Panc1 (cell line): ENCODE measurements around the gene POU4F3.

Experiments used
- POLR2AphosphoS5 ChIP-seq: IDR thresholded peaks from 2 replicates; pipeline ENCODE4 v1.6.1; 2012; ENCODE audit warnings: mild to moderate bottlenecking, low read depth, low read length, moderate library complexity
- SIN3A ChIP-seq: IDR thresholded peaks from 2 replicates; pipeline ENCODE4 v1.6.1; 2012; ENCODE audit warnings: low read depth, mild to moderate bottlenecking, low read length, moderate library complexity, borderline replicate concordance; ENCODE audit not compliant: insufficient read depth
- TF ChIP-seq, protein P1 (sequence below): fragments of 450-650 bp; IDR thresholded peaks from 2 replicates; pipeline ENCODE4 v1.5.1; 2017; ENCODE audit warnings: mild to moderate bottlenecking

- TF ChIP-seq SIN3A (no peak), POLR2AphosphoS5 (no peak)
- TF ChIP-seq, protein P1, sequence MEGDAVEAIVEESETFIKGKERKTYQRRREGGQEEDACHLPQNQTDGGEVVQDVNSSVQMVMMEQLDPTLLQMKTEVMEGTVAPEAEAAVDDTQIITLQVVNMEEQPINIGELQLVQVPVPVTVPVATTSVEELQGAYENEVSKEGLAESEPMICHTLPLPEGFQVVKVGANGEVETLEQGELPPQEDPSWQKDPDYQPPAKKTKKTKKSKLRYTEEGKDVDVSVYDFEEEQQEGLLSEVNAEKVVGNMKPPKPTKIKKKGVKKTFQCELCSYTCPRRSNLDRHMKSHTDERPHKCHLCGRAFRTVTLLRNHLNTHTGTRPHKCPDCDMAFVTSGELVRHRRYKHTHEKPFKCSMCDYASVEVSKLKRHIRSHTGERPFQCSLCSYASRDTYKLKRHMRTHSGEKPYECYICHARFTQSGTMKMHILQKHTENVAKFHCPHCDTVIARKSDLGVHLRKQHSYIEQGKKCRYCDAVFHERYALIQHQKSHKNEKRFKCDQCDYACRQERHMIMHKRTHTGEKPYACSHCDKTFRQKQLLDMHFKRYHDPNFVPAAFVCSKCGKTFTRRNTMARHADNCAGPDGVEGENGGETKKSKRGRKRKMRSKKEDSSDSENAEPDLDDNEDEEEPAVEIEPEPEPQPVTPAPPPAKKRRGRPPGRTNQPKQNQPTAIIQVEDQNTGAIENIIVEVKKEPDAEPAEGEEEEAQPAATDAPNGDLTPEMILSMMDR, result no peak
Measured at GRCh38 chr5:146337264-146337904, 1.3 kb upstream of the POU4F3 start.
